HEK293T (cell line): Measurements from ENCODE around the gene HEBP2.

Experiments
- CTCF ChIA-PET: fragments of 350-600 bp; formaldehyde crosslinking; extraction: SDS; loops from one replicate; lab custom pipeline; 2021; ENCODE audit warnings: antibody characterized with exemption, inconsistent platforms; lab: Yijun Ruan, JAX
- POLR2A ChIA-PET: fragments of 350-600 bp; formaldehyde crosslinking; extraction: SDS; loops from one replicate; lab custom pipeline; 2020; ENCODE audit warnings: antibody characterized with exemption, inconsistent platforms; lab: Yijun Ruan, JAX
- DNase-seq: peaks from one replicate; pipeline ENCODE4 v3.0.0; 2012; ENCODE audit warnings: mixed read lengths; ENCODE audit errors: extremely low spot score
- ARNT ChIP-seq: fragments of 450-650 bp; IDR thresholded peaks from 2 replicates; pipeline ENCODE4 v1.6.1; 2017; ENCODE audit warnings: mild to moderate bottlenecking
- BHLHE40 ChIP-seq: fragments of 450-650 bp; IDR thresholded peaks from 2 replicates; pipeline ENCODE4 v1.6.1; 2016; ENCODE audit warnings: mild to moderate bottlenecking, moderate library complexity, borderline replicate concordance
- CTBP1 ChIP-seq: fragments of 450-650 bp; IDR thresholded peaks from 2 replicates; pipeline ENCODE4 v1.6.1; 2016; ENCODE audit warnings: borderline replicate concordance
- ELF4 ChIP-seq: fragments of 450-650 bp; IDR thresholded peaks from 2 replicates; pipeline ENCODE4 v1.6.1; 2017; ENCODE audit warnings: antibody characterized with exemption
- FOXA1 ChIP-seq: fragments of 450-650 bp; IDR thresholded peaks from 2 replicates; pipeline ENCODE4 v1.6.1; 2016; ENCODE audit warnings: mild to moderate bottlenecking
- FOXK2 ChIP-seq: fragments of 450-650 bp; IDR thresholded peaks from 2 replicates; pipeline ENCODE4 v1.6.1; 2016; ENCODE audit warnings: mild to moderate bottlenecking
- FOXM1 ChIP-seq: fragments of 450-650 bp; IDR thresholded peaks from 2 replicates; pipeline ENCODE4 v1.6.1; 2017; ENCODE audit warnings: mild to moderate bottlenecking, borderline replicate concordance
- HDGF ChIP-seq: fragments of 450-650 bp; IDR thresholded peaks from 2 replicates; pipeline ENCODE4 v1.6.1; 2017; ENCODE audit warnings: antibody characterized with exemption, borderline replicate concordance
- L3MBTL2 ChIP-seq: fragments of 450-650 bp; conservative IDR thresholded peaks from 2 replicates; pipeline ENCODE4 v1.6.1; 2016; ENCODE audit warnings: mild to moderate bottlenecking
- LEF1 ChIP-seq: fragments of 450-650 bp; IDR thresholded peaks from 2 replicates; pipeline ENCODE4 v1.6.1; 2017; ENCODE audit warnings: mild to moderate bottlenecking, borderline replicate concordance
- NFRKB ChIP-seq: fragments of 450-650 bp; IDR thresholded peaks from 2 replicates; pipeline ENCODE4 v1.6.1; 2016; ENCODE audit warnings: mild to moderate bottlenecking, moderate library complexity
- SP1 ChIP-seq: fragments of 450-650 bp; IDR thresholded peaks from 2 replicates; pipeline ENCODE4 v1.6.1; 2017
- SUZ12 ChIP-seq: fragments of 450-650 bp; IDR thresholded peaks from 2 replicates; pipeline ENCODE4 v1.6.1; 2016; ENCODE audit warnings: mild to moderate bottlenecking
- TARDBP ChIP-seq: fragments of 450-650 bp; IDR thresholded peaks from 2 replicates; pipeline ENCODE4 v1.6.1; 2016
- ZNF384 ChIP-seq: fragments of 450-650 bp; IDR thresholded peaks from 2 replicates; pipeline ENCODE4 v1.6.1; 2016
- TF ChIP-seq, protein P1 (sequence below): fragments of 450-650 bp; IDR thresholded peaks from 2 replicates; pipeline ENCODE4 v1.6.1; 2016

Gene HEBP2

DNA sequence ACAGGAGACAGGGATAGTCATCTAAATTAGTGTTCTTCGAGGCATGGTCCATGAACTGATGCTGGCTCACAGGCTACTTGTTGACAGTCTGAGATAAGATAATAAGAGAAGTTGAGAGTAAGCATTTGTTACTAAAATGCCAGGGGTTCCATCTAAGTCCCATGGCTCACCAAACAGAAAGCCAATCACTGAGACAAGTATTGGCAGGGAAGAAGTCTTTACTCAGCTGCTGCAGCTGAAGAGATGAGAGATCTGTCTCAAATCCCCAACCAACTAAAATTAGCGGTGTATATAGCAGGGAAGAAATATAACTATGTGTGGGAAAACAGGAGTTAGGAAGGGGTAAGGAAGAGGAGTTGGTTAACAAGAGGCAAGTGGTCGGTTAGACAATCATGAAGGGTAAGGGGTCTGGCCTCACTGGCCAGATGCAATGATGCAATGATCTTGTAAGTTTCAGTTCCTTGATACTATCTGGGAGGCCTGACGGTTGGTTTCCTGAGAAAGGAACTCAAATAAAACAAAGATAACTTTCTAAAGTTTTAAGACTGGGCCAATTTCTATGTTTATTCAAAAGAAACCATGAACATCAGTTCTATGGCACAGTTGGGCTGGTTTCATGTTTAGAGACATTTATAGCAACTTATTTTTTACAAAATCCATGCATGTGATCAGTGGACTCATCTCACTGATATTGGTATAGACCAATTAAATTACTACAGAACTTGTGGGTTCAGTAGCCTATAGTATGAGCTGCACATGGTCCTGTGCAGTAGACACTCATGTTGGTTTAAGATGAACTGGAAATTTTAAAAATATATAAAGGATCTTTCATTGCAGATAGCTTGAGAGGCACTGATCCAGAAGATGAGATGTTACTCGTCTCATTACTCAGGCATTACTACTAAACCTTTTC lies 9.9 kb upstream of the HEBP2 start:
- no peak for TF ChIP-seq CTBP1
- DNase-seq: no peak
- CTCF ChIA-PET: interaction anchor here (0.6 to 0.7 kb wide), 3 partner anchors 9 to 780 kb away, joined by 3 to 5 read pairs (median 3); partner anchors contain the start of gene HEBP2
- POLR2A ChIA-PET: interaction anchor here (0.6 kb wide), 1 partner anchor 53 kb away, joined by 3 read pairs; no protein-coding TSS in a partner anchor

DNA sequence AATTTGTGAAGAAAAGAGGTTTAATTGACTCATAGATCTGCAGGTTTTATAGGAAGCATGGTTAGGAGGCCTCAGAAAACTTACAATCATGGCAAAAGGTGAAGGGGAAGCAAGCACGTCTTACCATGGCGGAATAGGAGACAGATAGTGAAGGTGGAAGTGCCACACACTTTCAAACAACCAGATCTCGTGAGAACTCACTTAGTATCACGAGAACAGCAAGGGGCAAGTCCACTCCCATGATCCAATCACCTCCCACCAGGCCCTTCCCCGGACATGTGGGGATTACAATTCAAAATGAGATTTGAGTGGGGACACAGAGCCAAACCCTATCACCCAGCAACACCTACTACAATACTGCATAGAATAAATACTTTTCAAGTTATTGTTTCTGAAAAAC lies 7.3 kb upstream of the HEBP2 start:
- ChIA-PET POLR2A (no interaction called here), CTCF (interaction anchor here (0.9 kb wide), 1 partner anchor 281 kb away, joined by 3 read pairs; no protein-coding TSS in a partner anchor)
- TF ChIP-seq NFRKB (no peak), HDGF (no peak), L3MBTL2 (no peak)
- TF ChIP-seq, protein P1, sequence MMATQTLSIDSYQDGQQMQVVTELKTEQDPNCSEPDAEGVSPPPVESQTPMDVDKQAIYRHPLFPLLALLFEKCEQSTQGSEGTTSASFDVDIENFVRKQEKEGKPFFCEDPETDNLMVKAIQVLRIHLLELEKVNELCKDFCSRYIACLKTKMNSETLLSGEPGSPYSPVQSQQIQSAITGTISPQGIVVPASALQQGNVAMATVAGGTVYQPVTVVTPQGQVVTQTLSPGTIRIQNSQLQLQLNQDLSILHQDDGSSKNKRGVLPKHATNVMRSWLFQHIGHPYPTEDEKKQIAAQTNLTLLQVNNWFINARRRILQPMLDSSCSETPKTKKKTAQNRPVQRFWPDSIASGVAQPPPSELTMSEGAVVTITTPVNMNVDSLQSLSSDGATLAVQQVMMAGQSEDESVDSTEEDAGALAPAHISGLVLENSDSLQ: no peak
- no peak for DNase-seq

DNA sequence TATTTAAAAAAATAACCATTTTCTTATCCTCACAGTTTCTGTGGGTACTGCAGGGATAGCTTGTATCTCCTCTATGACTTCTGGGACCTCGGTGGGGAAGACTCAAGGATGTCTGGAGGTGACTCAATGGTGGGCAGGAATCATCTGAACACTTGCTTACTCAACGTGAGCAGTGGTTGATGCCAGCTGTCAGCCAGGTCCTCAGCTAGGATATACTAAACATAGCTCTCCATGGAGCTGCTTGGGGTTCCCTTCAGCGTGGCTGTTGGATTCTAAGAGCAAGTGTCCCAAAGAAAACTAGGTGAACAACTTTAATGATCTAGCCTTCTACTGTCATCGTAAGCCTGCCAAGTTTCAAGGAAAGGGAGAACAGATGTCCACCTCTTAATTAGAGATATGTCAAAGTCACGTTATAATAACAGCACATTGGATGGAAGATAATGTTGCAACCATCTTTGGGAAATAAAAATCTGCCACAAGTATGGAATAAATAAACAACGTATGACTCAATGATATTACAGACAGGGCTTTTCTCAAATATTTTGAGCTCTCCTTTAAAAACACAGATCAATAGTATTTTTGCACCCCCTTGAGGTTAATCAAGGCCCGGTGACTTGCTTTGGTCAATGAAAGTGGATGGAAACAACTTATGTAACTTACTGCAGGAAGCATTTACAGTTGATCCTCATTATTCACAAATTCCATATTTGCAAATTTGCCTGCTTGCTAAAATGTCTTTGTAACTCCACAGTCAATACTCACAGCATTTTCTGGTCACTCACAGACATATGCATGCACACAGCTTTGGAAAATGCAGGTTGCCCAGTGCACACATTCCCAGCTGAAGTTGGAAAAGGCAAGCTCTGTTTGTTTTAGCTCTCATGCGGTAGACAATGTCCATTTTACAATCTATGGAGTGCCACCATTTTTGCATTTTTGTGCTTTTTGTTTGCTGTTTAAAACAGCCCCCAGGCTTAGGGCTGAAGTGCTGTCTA lies 6.6 kb upstream of the HEBP2 start:
- ChIA-PET CTCF (interaction anchor here (0.9 kb wide), 1 partner anchor 281 kb away, joined by 3 read pairs; no protein-coding TSS in a partner anchor), POLR2A (no interaction called here)
- TF ChIP-seq CTBP1: no peak
- no peak for TF ChIP-seq HDGF
- no peak for TF ChIP-seq FOXK2
- no peak for TF ChIP-seq ELF4
- no peak for TF ChIP-seq NFRKB
- TF ChIP-seq, protein P1: no peak
- no peak for TF ChIP-seq L3MBTL2
- no peak for TF ChIP-seq SUZ12
- no peak for TF ChIP-seq FOXA1
- no peak for TF ChIP-seq SP1
- TF ChIP-seq ZNF384: no peak
- TF ChIP-seq FOXM1: no peak
- no peak for TF ChIP-seq BHLHE40
- TF ChIP-seq TARDBP: no peak
- TF ChIP-seq ARNT: no peak
- TF ChIP-seq LEF1: no peak
- DNase-seq: no peak

DNA sequence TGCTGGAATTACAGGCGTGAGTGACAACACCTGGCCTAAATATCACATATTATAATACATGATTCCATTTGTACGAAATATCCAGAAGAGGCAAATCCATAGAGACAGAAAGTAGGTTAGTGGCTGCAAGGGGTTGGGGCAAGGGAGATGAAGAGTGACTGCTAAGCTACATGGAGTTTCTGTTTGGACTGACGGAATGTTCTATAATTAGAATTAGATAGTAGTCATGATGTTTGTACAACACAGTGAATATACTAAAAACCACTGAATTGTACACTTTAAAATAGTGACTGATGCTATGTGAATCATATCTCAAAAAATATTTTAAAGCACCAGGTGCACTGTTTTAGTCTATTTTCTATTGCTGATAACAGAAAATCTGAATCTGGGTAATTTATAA lies 3.7 kb upstream of the HEBP2 start:
- DNase-seq: no peak
- no peak for TF ChIP-seq BHLHE40
- no peak for TF ChIP-seq FOXA1
- TF ChIP-seq, protein P1: no peak
- TF ChIP-seq TARDBP: no peak
- no peak for TF ChIP-seq ZNF384
- no peak for TF ChIP-seq ELF4
- TF ChIP-seq SP1: no peak
- TF ChIP-seq NFRKB: no peak
- no peak for TF ChIP-seq L3MBTL2
- TF ChIP-seq HDGF: no peak
- no peak for TF ChIP-seq FOXK2
- no peak for TF ChIP-seq LEF1
- CTCF ChIA-PET: no interaction called here
- POLR2A ChIA-PET: no interaction called here

DNA sequence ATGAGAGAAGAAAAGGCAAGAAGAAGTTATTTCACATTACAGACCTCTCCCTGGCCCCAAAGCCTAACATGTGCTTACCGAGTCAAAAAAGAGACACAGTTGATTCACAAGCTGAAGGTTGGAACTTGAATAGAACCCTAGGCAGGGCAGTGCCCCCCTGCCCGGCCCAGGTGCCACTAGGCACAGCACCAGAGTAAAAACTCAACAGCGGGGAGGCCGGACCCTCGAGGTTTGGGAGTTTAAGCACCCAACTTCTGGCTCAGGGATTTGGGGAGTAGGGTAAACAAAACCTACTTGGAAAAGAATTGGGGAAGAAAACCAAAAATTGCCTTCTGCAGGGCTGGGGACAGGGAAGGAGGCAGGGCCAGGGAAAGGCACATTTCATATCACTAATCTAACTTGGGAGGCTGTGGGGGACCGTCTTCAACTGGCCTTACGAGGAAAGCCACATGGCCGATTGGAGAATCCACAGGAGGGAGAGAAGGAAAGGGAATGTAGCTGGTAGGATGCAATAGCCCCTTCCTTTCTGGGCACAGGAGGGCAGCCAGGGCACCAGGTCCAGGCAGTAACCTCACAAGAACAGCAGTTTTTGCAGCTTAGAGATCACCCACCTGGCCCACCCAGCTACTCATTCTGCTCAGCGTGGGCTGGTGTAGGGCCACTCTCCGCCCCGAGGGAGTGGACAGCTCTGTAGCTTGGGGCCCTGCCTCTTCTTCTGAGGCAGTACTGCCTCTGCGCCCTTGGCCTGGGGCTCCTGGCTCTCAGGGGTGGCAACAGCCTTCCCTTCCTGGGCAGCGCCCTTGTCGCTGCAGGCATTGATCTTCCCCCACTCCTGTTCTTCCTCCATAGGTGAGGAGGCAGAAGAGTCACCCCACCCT lies 1.8 kb upstream of the HEBP2 start:
- POLR2A ChIA-PET: no interaction called here
- no peak for DNase-seq
- CTCF ChIA-PET: interaction anchor here (0.7 to 2.5 kb wide), 4 partner anchors 8 to 584 kb away, joined by 3 to 9 read pairs (median 4); no protein-coding TSS in a partner anchor
- TF ChIP-seq ARNT (no peak), CTBP1 (no peak), NFRKB (no peak), L3MBTL2 (no peak), SP1 (no peak), HDGF (no peak), FOXA1 (no peak), ZNF384 (no peak), LEF1 (no peak), TARDBP (no peak), ELF4 (no peak), FOXK2 (no peak), SUZ12 (no peak), BHLHE40 (no peak), FOXM1 (no peak)
- TF ChIP-seq, protein P1: no peak
